OCI-LY3 (cell line): ENCODE data around the gene LARGE2.
"Not testable (repeated sequence)": the region's sequence is repeated elsewhere in the genome, so short reads cannot be mapped to it uniquely, and the experiment has no call there.

Experiments used
- EZH2phosphoT487 ChIP-seq: fragments of 200-600 bp; shearing (Covaris generic); IDR thresholded peaks from 2 replicates; pipeline ENCODE4 v1.6.1; 2018; ENCODE audit warnings: antibody characterized with exemption, mixed run types, low read depth
- TF ChIP-seq, protein P1 (sequence below): fragments of 200-600, 300-600 bp; sonication (generic); IDR thresholded peaks from 2 replicates; pipeline ENCODE4 v1.5.1; 2014; ENCODE audit warnings: antibody characterized with exemption, low read length, low read depth

- TF ChIP-seq, protein P1, sequence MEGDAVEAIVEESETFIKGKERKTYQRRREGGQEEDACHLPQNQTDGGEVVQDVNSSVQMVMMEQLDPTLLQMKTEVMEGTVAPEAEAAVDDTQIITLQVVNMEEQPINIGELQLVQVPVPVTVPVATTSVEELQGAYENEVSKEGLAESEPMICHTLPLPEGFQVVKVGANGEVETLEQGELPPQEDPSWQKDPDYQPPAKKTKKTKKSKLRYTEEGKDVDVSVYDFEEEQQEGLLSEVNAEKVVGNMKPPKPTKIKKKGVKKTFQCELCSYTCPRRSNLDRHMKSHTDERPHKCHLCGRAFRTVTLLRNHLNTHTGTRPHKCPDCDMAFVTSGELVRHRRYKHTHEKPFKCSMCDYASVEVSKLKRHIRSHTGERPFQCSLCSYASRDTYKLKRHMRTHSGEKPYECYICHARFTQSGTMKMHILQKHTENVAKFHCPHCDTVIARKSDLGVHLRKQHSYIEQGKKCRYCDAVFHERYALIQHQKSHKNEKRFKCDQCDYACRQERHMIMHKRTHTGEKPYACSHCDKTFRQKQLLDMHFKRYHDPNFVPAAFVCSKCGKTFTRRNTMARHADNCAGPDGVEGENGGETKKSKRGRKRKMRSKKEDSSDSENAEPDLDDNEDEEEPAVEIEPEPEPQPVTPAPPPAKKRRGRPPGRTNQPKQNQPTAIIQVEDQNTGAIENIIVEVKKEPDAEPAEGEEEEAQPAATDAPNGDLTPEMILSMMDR: not testable (repeated sequence)
- TF ChIP-seq EZH2phosphoT487: not testable (repeated sequence)
These were observed 22.2 kb upstream of the LARGE2 start for GRCh38 chr11:45900175-45900800.
